AG08395 (cell line): ENCODE results near the gene SETD1B.
A peak's percentile ranks its signal among the peaks of the same experiment; 100 is the strongest.
"Not testable (repeated sequence)": the region's sequence is repeated elsewhere in the genome, so short reads cannot be mapped to it uniquely, and the experiment has no call there.

Source experiments
- DNase-seq: peaks from one replicate; pipeline ENCODE4 v3.0.0; 2012; ENCODE audit warnings: mixed read lengths, low spot score

SETD1B gene

GRCh38 chr12:121780429-121780828 lies 23.4 kb upstream of the SETD1B start:
- no peak for DNase-seq

DNA sequence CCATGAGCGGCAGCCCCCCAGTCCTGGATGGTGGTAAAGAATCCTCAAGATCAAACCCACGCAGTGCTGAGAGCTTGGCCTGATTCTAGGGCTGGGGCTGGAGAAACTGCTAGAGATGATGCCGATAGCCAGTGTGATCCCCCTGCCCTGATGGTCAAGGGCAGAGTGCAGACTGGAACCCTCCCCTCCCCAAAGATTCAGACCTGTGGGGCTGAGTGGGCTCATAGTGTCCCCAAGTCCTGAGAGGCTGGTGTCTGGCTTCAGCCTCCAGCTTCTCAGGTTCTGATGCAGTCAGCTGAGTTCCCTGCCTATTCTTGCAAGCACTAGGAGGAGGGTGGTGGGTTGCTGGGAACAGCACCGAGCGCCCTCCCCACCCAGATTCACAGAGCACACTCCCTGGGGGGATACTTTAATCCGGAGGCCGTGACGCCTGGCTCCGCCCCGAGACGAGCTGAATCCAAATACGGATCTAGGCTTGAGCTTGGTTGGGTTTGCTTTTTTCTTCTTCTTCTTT lies 22.3 kb upstream of the SETD1B start:
- no peak for DNase-seq

DNA sequence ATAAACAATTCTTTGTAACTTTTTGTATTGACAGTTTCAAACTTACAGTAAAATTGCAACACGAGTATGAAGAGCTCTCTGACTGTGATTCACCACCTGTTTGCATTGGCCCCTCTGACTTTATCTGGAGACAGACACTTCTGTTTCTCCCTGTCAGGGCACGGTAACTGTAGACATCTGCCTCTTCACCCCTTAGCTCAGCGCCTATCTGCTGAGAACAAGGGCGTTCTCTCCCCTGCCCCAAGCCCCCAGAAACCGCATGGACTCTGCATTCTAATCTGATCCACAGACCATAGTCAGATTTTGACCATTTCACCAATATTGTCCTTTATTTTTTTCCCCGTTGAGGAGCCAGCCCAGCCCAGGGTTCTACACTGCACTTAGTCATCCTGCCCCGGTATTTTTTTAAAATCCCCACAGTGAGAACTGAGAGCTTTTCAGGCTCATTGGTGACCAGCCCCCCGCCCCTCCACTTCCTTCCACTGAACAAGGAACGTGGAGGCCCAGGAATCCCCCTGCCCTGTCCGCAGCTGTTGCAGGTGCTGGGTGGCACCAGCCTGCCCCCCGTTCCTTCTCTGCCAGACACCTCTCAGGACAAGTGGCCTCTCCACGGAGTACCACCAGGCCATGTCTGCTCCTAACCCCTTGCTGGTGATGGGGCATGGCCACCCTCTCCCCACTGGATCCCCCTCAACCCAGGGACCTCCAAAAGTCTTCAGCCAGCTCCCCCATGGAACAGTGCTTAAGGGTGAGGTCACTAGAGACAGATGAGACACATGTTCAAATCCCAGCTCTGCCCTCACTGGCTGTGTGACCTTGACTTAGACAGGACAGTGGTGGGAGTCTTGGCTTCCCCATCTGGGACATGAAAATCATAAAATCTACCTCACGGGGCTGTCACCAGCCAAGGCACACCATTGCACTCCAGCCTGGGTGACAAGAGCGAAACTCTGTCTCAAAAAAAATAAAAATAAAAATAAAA lies 21.5 kb upstream of the SETD1B start:
- DNase-seq, result no peak

DNA sequence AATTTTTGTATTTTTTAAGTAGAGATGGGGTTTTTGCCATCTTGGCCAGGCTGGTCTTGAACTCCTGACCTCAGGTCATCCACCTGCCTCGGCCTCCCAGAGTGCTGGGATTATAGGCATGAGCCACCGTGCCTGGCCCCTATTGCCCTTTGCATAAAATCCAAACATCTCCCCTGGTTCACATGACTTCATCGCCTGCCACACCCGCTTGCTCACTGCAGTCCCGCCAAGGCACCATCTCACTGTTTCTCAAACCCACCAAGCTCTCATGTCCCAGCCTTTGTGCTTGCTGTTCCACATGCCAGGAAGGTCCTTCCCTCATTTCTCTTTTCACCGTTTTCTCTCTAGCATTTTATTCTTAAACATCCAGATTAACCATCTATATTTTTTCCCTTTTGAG lies 20.0 kb upstream of the SETD1B start:
- DNase-seq, result no peak

DNA sequence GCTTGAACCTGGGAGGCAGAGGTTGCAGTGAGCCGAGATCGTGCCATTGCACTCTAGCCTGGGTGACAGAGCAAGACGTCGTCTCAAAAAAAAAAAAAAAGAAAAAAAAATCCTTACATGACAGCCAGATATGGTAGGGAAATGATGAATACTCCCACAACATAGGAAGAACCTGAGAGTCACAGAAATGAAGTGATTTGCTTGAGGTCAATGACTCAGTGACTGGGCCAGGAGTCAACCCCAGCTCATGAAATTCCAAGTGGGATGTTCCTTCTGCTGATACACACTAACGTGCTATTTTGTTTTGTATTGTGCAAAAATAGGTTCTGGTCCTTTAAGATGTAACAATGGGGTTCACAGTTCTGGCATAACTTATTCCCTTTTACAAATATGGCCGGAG lies 19.3 kb upstream of the SETD1B start:
- peak; percentile 88 for DNase-seq

DNA sequence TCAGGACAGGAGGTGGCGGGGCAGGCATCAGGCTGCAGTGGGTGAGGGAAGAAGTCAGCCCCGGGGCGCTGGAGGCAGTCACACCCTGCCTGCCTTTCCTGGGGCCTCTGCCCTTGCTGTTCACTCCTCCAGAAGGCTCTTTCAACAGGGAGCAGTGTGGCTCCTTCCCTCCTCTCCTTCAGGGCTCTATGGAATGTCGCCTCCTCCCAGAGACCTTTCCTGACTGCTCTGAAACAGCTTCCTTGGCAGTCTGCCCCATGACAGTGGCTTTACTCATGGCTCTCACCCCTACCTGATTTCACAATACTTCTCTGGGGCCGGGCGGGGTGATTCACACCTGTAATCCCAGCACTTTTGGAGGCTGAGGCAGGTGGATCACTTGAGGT lies 17.4 kb upstream of the SETD1B start:
- DNase-seq, result peak; percentile 80

- DNase-seq, result no peak
Observed at GRCh38 chr12:121787063-121788025, 16.5 kb upstream of the SETD1B start.

GRCh38 chr12:121788176-121788818 lies 15.5 kb upstream of the SETD1B start:
- DNase-seq, result no peak

GRCh38 chr12:121789233-121789781 lies 14.5 kb upstream of the SETD1B start:
- DNase-seq, result no peak

DNA sequence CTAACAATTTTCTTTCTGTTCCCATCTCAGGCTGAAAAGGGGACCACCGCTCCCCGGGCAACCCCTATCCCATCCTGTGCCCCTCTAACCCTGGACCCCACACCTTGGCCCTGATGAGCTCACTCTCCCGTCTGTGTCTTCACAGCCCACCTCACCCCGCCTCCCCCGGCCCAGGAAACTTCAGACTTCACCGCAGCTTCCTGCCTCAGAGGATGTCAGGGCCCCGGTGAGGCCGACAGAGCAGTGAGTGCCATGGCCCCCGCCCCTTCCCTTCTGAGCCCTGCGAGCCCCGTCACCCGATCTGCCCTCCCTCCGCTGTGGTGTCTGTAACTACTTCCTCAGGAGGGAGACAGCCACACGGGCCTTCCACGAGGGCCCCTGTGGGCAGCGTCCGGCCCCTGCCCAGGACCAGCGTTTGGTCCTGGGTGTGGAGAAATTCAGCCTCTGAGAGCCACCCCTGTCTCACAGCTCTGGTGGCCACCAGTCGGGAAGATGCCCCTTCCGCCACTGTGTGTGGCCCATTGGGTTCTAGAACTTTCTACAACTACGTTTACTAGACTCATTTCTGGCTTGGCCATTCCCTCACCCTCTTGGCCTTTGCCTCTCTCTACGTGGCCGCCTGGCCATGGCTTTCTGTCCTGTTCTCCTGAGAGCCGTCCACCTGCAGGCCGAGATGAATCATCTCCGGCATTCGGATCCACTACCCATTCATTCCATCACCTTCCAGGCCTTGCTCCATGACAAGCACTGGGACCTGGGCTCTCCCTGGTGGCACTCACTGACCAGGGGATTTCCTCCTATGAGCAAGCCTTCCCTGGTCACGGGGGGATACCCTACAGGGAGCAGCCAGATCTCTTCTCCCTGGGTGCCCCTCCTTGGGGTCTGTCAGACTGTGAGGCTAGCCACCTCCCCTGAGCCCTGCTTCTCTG lies 13.7 kb upstream of the SETD1B start:
- DNase-seq, result no peak

GRCh38 chr12:121790785-121791184 lies 13.0 kb upstream of the SETD1B start:
- DNase-seq, result not testable (repeated sequence)

DNA sequence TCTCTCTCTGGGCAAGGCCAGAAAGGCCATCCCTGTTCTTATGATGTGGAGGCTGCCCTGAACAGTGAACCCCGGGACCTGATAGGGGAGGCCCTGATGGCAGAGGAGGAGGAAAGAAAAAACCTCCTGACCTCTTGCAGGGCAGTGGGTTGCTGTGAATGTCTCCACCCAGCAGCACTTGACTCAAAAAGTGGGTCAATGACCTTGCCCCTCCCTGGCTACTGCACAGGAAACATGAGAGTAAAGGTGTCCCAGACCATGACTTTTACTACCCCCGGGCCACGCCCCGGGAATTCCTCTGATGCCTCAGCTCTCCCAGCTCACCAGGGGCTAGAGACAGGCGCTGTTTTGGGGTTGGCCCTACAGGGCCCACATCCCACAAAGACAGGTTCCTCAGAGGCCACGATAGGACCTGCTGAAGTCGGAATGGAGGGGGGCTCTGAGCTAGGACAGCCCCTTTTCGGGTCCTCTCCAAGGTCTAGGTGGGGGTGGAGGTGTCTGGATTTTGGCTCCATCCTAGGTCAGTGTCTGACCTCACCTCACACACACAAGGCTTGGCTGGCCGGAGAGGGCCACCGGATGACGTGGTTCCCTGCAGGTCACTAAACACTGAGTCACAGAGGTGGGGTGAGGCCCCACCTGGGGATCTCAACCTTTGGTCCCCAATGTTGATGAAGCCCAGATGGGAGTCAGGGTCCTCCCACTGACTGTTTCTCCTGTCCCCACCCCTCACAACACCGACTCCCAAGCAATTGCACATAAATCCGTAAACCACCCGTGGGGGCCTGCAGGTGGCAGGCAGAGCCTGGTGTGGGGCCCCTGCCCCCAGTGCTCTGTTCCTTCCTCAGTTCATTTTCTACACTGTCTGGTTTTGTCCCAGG lies 11.9 kb upstream of the SETD1B start:
- DNase-seq, result no peak

DNA sequence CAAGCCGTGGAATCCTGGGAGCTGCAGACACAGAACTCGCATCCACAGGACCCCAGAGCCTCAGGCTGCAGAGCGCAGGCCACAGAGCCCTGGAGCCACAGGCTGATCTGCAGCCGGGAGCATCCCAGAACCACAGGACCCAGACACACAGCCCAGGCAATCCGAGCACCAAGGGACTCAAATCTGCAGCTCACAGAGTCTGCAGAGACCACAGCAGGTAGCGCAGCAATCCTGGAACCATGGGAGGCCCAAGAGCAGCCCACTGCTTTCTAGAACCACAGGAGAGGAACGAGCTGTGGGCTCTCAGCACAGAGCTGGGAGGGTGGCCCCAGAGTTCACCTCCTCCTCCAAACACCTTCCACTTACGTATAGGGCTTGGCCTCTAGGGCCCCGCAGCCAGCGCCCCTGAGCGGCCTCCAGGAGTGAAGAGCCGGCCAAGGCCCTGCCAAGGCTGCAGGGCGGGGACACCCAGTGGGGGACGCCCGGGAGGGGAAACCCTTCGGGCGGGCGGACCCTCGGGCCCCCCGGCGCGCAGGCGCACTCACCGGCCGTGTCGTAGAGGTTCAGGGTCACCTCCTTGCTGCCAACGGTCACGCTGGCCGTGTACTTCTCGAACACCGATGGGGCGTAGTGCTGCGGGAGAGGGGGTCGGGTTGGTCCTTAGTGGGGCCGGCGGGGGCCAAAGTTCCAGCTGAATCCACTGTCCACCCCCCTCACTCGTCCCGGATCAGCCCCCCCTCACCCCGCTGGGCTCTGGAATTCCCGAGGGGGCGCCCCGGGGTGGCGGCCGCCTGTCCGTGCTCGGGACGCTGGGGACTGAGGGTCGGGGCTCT lies 11.0 kb upstream of the SETD1B start:
- DNase-seq, result no peak

GRCh38 chr12:121793440-121793837 lies 10.4 kb upstream of the SETD1B start, which contains the start of gene RHOF:
Gene RHOF (minus strand): TSS chr12:121793688. CDS start chr12:121793633, 55 bp downstream.
- DNase-seq, result no peak

DNA sequence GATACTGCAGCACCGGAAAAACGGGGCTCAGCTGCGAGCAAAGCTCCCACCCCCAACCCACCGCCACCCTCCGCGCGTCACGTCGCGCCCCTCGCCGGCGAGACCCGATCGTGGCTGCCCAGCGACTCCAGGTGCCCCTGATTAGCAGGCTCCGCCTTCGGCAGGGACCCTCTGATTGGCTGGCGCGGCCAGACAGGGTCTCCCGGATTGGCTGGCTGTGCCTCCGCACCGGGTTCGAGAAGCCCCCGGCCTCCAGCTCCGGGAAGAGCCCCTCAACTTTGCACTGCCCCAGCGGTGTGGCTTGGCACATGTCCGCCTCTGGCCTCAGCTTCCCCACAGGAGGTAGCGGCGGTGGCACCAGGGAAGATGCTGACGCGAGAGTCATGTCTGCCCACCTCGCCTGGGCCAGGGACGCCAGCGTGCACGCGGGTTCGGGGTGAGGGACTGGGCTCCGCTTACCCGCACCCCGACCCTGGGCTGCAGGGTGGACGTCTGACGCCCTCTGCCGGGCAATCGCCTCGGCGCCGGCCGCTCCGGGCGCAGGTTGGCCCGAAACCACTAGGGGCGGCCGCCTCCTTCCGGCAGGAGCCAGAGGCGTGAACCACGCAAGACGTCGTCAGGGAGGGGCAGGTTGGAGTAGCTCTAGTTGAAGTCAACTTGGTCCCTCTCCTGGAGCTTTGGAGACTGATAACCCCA lies 9.8 kb upstream of the SETD1B start:
- DNase-seq, result peak; percentile 86

- DNase-seq, result no peak
Observed at GRCh38 chr12:121794534-121795033, 9.2 kb upstream of the SETD1B start.
